Activated naive CD8-positive, alpha-beta T cell treated with anti-CD3 and anti-CD28 coated beads, Interleukin-2, amount 50 U/mL, for 16 hours (primary cell): ENCODE measurements around the gene MAPK8.

Experiments
- DNase-seq: peaks from one replicate; pipeline ENCODE4 v3.0.0-alpha.2; 2020; ENCODE audit warnings: low read depth, low spot score

Gene MAPK8

GRCh38 chr10:48382982-48383381 lies 76.5 kb downstream of the MAPK8 start:
- no peak for DNase-seq

- no peak for DNase-seq
Observed at GRCh38 chr10:48383393-48383792, 76.9 kb downstream of the MAPK8 start.

- DNase-seq, result no peak
Observed at GRCh38 chr10:48384699-48384982, 78.2 kb downstream of the MAPK8 start.

GRCh38 chr10:48389272-48389671 lies 82.8 kb downstream of the MAPK8 start:
- DNase-seq, result no peak

GRCh38 chr10:48389846-48390557 lies 83.5 kb downstream of the MAPK8 start:
- DNase-seq, result no peak

- no peak for DNase-seq
Observed at GRCh38 chr10:48390558-48390871, 84.0 kb downstream of the MAPK8 start.

- no peak for DNase-seq
Observed at GRCh38 chr10:48390933-48391845, 84.7 kb downstream of the MAPK8 start.

- DNase-seq, result no peak
Observed at GRCh38 chr10:48391994-48392393, 85.5 kb downstream of the MAPK8 start.

GRCh38 chr10:48398261-48398660 lies 91.8 kb downstream of the MAPK8 start:
- no peak for DNase-seq

GRCh38 chr10:48399056-48399541 lies 92.6 kb downstream of the MAPK8 start:
- no peak for DNase-seq

GRCh38 chr10:48399551-48399950 lies 93.1 kb downstream of the MAPK8 start:
- DNase-seq, result no peak

GRCh38 chr10:48400129-48400849 lies 93.8 kb downstream of the MAPK8 start:
- DNase-seq, result no peak

GRCh38 chr10:48400850-48401220 lies 94.4 kb downstream of the MAPK8 start:
- DNase-seq, result no peak

GRCh38 chr10:48404646-48405045 lies 98.2 kb downstream of the MAPK8 start:
- no peak for DNase-seq

GRCh38 chr10:48406204-48406603 lies 99.7 kb downstream of the MAPK8 start:
- DNase-seq, result no peak

GRCh38 chr10:48406658-48407057 lies 100.2 kb downstream of the MAPK8 start:
- no peak for DNase-seq

GRCh38 chr10:48410503-48410902 lies 104.0 kb downstream of the MAPK8 start:
- no peak for DNase-seq

GRCh38 chr10:48411510-48411909 lies 105.0 kb downstream of the MAPK8 start:
- no peak for DNase-seq

GRCh38 chr10:48412081-48412480 lies 105.6 kb downstream of the MAPK8 start:
- no peak for DNase-seq

GRCh38 chr10:48412933-48413332 lies 106.5 kb downstream of the MAPK8 start:
- no peak for DNase-seq

GRCh38 chr10:48414160-48414559 lies 107.7 kb downstream of the MAPK8 start:
- no peak for DNase-seq

GRCh38 chr10:48414778-48415177 lies 108.3 kb downstream of the MAPK8 start:
- no peak for DNase-seq
